ENCODE results near the gene AFF3. TPM values are rescaled to one million over a fixed set of nuclear protein-coding genes. Genes with fewer than 3 reads are reported as not detected.

Gene AFF3
- total RNA-seq, 4 donors from 2014 or later: 8.5 to 77.2 (median 27.1) TPM

- TF ChIP-seq CTCF (IDR thresholded peaks at IDR 0.05): no peak
- TF ChIP-seq POLR2A (IDR thresholded peaks at IDR 0.05): no peak
- H3K27ac ChIP-seq: no peak overlapping the region
- no peaks in the 10 kb centered on the region for H3K9me3 ChIP-seq
- H3K4me3 ChIP-seq: no peak overlapping the region
- DNase-seq: no peak
- intact Hi-C loops (cut with DNase I; ENCODE audit: low total_unique reads): no loop called here
- no peaks in the 10 kb centered on the region for H3K27me3 ChIP-seq
- H3K36me3 ChIP-seq: no peaks in the 10 kb centered on the region
- H3K4me1 ChIP-seq: no peaks in the 10 kb centered on the region
Measured at GRCh38 chr2:99812426-99812825, 330.0 kb downstream of the AFF3 start.

GRCh38 chr2:99811544-99811943, 330.8 kb downstream of the AFF3 start:
- Histone ChIP-seq H3K36me3 (no peaks in the 10 kb centered on the region), H3K27me3 (no peaks in the 10 kb centered on the region), H3K9me3 (no peaks in the 10 kb centered on the region), H3K4me3 (no peak overlapping the region), H3K27ac (no peak overlapping the region), H3K4me1 (no peaks in the 10 kb centered on the region)
- intact Hi-C loops (cut with DNase I; ENCODE audit: low total_unique reads): no loop called here
- DNase-seq: no peak
- no peak for TF ChIP-seq POLR2A (IDR thresholded peaks at IDR 0.05)
- TF ChIP-seq CTCF (IDR thresholded peaks at IDR 0.05): no peak

GRCh38 chr2:99810225-99810624, 332.2 kb downstream of the AFF3 start:
- no peaks in the 10 kb centered on the region for H3K36me3 ChIP-seq
- H3K4me1 ChIP-seq: no peaks in the 10 kb centered on the region
- no peak overlapping the region for H3K4me3 ChIP-seq
- no peak overlapping the region for H3K27ac ChIP-seq
- intact Hi-C loops (cut with DNase I; ENCODE audit: low total_unique reads): no loop called here
- no peak for DNase-seq
- TF ChIP-seq POLR2A (IDR thresholded peaks at IDR 0.05): no peak
- no peak for TF ChIP-seq CTCF (IDR thresholded peaks at IDR 0.05)
- no peaks in the 10 kb centered on the region for H3K27me3 ChIP-seq
- no peaks in the 10 kb centered on the region for H3K9me3 ChIP-seq

GRCh38 chr2:99809259-99809900, 333.0 kb downstream of the AFF3 start:
- intact Hi-C loops (cut with DNase I; ENCODE audit: low total_unique reads): no loop called here
- no peak overlapping the region for H3K4me3 ChIP-seq
- no peaks in the 10 kb centered on the region for H3K9me3 ChIP-seq
- no peaks in the 10 kb centered on the region for H3K4me1 ChIP-seq
- TF ChIP-seq CTCF (IDR thresholded peaks at IDR 0.05) (no peak), POLR2A (IDR thresholded peaks at IDR 0.05) (no peak)
- H3K27me3 ChIP-seq: no peaks in the 10 kb centered on the region
- no peak for DNase-seq
- no peaks in the 10 kb centered on the region for H3K36me3 ChIP-seq
- no peak overlapping the region for H3K27ac ChIP-seq

- Histone ChIP-seq H3K4me3 (no peak overlapping the region), H3K27ac (no peak overlapping the region), H3K36me3 (no peaks in the 10 kb centered on the region), H3K27me3 (no peaks in the 10 kb centered on the region), H3K4me1 (no peaks in the 10 kb centered on the region), H3K9me3 (no peaks in the 10 kb centered on the region)
- TF ChIP-seq POLR2A (IDR thresholded peaks at IDR 0.05) (no peak), CTCF (IDR thresholded peaks at IDR 0.05) (no peak)
- DNase-seq: no peak
- intact Hi-C loops (cut with DNase I; ENCODE audit: low total_unique reads): no loop called here
Measured at GRCh38 chr2:99808361-99809200, 333.8 kb downstream of the AFF3 start.

All from uterus (tissue), 4 donors.